Heart right ventricle (tissue), 16 donors: ENCODE data around the gene LCE1E. TPM values are rescaled to one million over a fixed set of nuclear protein-coding genes. Genes with fewer than 3 reads are reported as not detected.

Source experiments
- ATAC-seq, 8 donors: fragments of 200-7000 bp; cut with Tn5 transposase; one replicate each; pipeline ENCODE4 v1.9.1; 2020; ENCODE audit warnings: mild to moderate bottlenecking in 8 of 8, moderate library complexity in 8 of 8, moderate number of reproducible peaks in 1 of 8
- DNase-seq, 2 donors: peaks; one replicate each; pipeline ENCODE4 v3.0.0-alpha.2; 2020
- H3K27ac ChIP-seq, 10 donors: fragments of 200-600 bp; sonication (generic) in 2 of 10; one replicate each; pipeline versions ENCODE4 v1.5.0 to v1.8.0; 2020 to 2022; ENCODE audit warnings: mild to moderate bottlenecking in 3 of 10
- H3K27me3 ChIP-seq, 7 donors: fragments of 200-600 bp; one replicate each; pipeline ENCODE4 v1.8.0; 2021 to 2022; ENCODE audit warnings: mild to moderate bottlenecking in 2 of 7
- H3K36me3 ChIP-seq, 9 donors: fragments of 200-600 bp; sonication (generic) in 1 of 9; one replicate each; pipeline versions ENCODE4 v1.5.0 to v1.8.0; 2020 to 2022; ENCODE audit warnings: mild to moderate bottlenecking in 2 of 9
- H3K4me1 ChIP-seq, 9 donors: fragments of 200-600 bp; sonication (generic) in 1 of 9; one replicate each; pipeline versions ENCODE4 v1.5.0 to v1.8.0; 2020 to 2022; ENCODE audit warnings: mild to moderate bottlenecking in 4 of 9
- H3K4me3 ChIP-seq, 10 donors: fragments of 200-600 bp; sonication (generic) in 2 of 10; one replicate each; pipeline versions ENCODE4 v1.5.0 to v1.8.0; 2020 to 2022; ENCODE audit warnings: mild to moderate bottlenecking in 7 of 10, moderate library complexity in 2 of 10
- H3K9me3 ChIP-seq, 11 donors: fragments of 200-600 bp in 10 of 11; sonication (generic) in 2 of 11; one replicate each; pipeline versions ENCODE4 v1.5.0 to v1.8.0; 2013 to 2022; ENCODE audit warnings: mild to moderate bottlenecking in 2 of 11, control low read depth in 1 of 11, moderate library complexity in 1 of 11
- WGBS, 2 donors: extraction: QIAGEN DNeasy Blood & Tissue Kit; methylation state at CpG; one replicate each; pipeline ENCODE4 v1.1.7; 2013; ENCODE audit warnings: inconsistent platforms in 1 of 2; 5-methylcytosine and 5-hydroxymethylcytosine counted together
- intact Hi-C, 10 donors: fragments of 100-400 bp; cut with DNase I; formaldehyde crosslinking; loops; one replicate each; pipeline versions ENCODE4 v1.11.1 to v1.14.2; 2022
- polyA plus RNA-seq, 2 donors: library from polyadenylated mRNA; stranded (reverse); fragments of 200-250 nt; gene quantifications; one replicate each; pipeline ENCODE4 v1.2.3, GENCODE V29; 2013
- total RNA-seq, 10 donors: library from RNA; stranded (reverse); fragmentation: NEBNext Ultra II Directional in 3 of 10; extraction: Animal tissue kit (Norgen Biotek cat#: 25700) in 3 of 10; gene quantifications; one replicate each; pipeline versions ENCODE4 v1.2.1 to v1.2.4, GENCODE V29; 2021 to 2023
- TF ChIP-seq, protein P1 (sequence below), 9 donors: fragments of 200-600 bp; sonication (generic) in 2 of 9; IDR thresholded peaks; one replicate each; pipeline versions ENCODE4 v1.5.0 to v1.8.0; 2021 to 2022; ENCODE audit warnings: antibody characterized with exemption in 9 of 9, mild to moderate bottlenecking in 5 of 9, moderate library complexity in 1 of 9
- donor health status: Arrhythmogenic right ventricular cardiomyopathy.
- donor health status: ischemic (EF 13 %, LVEDD 7.1; RV severe dilation, severe dysfunction).
- donor health status: healthy with polysubstance abuse.
- donor health status: DM: no; HTN: yes; CAD: no.
- donor health status: DM: no; HTN: no; CAD: no.
- donor health status: ischemic (EF 25% LVEDD 6.9; RV normal size, moderate dysfunction).
- donor health status: ischemic (EF 25% LVEDD 5.7; RV mildly dilated, moderate dysfunction).
- donor health status: healthy.
- donor health status: DM: yes; HTN: yes; CAD: no.
- donor health status: Ischemic cardiomyopathy.
- donor health status: ischemic (EF 35%, LVEDD 5.7; RV mildly dilated, moderate dysfunction).
- donor health status: nonischemic (EF 11% LVEDD 7.7; RV severe dilation, severe dysfunction).
- donor health status: DM: yes; HTN: yes; CAD: no.
- donor health status: PGD.
- donor health status: ischemic (EF 29% LVEDD 5.4; RV normal size, mild dysfunction).
- donor health status: nonischemic (EF 23%, LVEDD 6.1; RV moderate dilation, normal function).

Gene LCE1E
- total and polyA plus RNA-seq, 12 donors = not detected

DNA sequence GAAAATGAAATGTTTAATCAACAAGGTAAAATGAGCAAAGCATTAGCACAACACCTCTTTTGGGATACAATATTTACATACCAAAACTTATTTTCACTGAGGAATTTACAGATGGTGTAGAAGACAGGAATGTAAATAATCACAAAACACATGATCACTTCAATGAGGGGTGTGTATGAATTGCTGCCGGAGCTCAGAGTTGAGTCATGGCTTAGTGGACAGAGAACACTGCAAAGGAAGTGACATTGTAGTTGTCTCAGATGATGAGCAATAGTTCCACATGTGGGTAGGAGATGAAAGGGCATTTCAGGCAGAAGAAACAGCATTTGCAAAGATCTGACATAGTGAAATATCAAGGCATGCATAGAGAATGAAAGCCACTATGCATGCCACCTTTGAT lies 33.8 kb upstream of the LCE1E start:
- no peak overlapping the region for H3K27ac ChIP-seq
- DNase-seq (no peak), ATAC-seq (no peak)
- H3K4me3 ChIP-seq = no peak overlapping the region
- intact Hi-C loops = no loop called here
- 61 to 71% methylated on average over 1 of the region's 1 CpG for WGBS, 2 donors
- peaks cover 0 to 29% (median 12%) of the 10 kb centered on the region in 7 donors for H3K27me3 ChIP-seq
- no peaks in the 10 kb centered on the region for H3K4me1 ChIP-seq
- H3K9me3 ChIP-seq = no peaks in the 10 kb centered on the region
- TF ChIP-seq, protein P1, sequence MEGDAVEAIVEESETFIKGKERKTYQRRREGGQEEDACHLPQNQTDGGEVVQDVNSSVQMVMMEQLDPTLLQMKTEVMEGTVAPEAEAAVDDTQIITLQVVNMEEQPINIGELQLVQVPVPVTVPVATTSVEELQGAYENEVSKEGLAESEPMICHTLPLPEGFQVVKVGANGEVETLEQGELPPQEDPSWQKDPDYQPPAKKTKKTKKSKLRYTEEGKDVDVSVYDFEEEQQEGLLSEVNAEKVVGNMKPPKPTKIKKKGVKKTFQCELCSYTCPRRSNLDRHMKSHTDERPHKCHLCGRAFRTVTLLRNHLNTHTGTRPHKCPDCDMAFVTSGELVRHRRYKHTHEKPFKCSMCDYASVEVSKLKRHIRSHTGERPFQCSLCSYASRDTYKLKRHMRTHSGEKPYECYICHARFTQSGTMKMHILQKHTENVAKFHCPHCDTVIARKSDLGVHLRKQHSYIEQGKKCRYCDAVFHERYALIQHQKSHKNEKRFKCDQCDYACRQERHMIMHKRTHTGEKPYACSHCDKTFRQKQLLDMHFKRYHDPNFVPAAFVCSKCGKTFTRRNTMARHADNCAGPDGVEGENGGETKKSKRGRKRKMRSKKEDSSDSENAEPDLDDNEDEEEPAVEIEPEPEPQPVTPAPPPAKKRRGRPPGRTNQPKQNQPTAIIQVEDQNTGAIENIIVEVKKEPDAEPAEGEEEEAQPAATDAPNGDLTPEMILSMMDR (IDR thresholded peaks at IDR 0.05) = no peak
- H3K36me3 ChIP-seq = no peaks in the 10 kb centered on the region

DNA sequence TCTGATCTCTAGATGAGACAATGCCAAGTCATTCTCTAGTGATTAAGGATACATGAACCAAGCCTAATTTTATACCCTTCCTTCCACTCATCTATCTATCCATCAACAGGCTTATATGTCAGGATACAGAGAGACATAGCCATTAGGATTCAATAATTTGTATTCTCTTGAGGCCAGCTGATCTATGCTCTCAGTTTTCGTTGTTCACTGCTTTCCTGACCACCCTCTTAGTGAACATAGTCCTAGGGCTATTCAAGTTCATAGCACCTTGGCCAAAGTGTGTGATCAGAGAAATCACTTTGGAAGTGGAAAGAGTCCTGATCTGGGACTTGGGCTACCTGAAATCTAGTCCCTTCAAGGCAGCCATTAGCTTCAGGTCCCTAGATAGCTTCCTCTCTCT lies 32.5 kb upstream of the LCE1E start:
- intact Hi-C loops = no loop called here
- no peaks in the 10 kb centered on the region for H3K36me3 ChIP-seq
- TF ChIP-seq, protein P1 (IDR thresholded peaks at IDR 0.05) = no peak
- H3K27me3 ChIP-seq = peaks cover 0 to 29% (median 12%) of the 10 kb centered on the region in 7 donors
- no peak overlapping the region for H3K27ac ChIP-seq
- no peak overlapping the region for H3K4me3 ChIP-seq
- no peaks in the 10 kb centered on the region for H3K9me3 ChIP-seq
- H3K4me1 ChIP-seq = no peaks in the 10 kb centered on the region
- ATAC-seq (no peak), DNase-seq (no peak)
- WGBS, 2 donors = 19 to 25% methylated on average over 1 of the region's 1 CpG

DNA sequence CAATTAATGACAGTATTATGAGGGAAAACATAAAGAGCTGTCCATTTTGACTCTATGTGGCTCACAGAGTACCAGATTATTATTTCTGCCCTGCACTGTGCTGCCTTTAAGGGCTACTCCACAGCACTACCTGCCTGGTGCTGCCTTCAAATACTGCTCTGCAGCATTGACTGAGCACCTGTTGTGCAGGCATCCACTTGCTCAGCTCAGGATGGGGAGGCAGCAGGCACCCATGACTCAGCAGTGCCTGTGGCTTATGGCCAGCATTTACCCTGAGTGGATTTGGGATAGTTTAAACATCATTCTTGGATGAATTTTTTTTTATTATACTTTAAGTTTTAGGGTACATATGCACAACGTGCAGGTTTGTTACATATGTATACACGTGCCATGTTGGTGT lies 29.2 kb upstream of the LCE1E start:
- ATAC-seq (no peak), DNase-seq (no peak)
- Histone ChIP-seq H3K4me3 (no peak overlapping the region), H3K36me3 (no peaks in the 10 kb centered on the region), H3K9me3 (no peaks in the 10 kb centered on the region), H3K27me3 (peaks cover 0 to 10% (median 3%) of the 10 kb centered on the region in 7 donors), H3K4me1 (no peaks in the 10 kb centered on the region), H3K27ac (no peak overlapping the region)
- intact Hi-C loops = no loop called here
- WGBS, 2 donors = 63 to 77% methylated on average over 2 of the region's 2 CpGs
- TF ChIP-seq, protein P1 (IDR thresholded peaks at IDR 0.05) = no peak

DNA sequence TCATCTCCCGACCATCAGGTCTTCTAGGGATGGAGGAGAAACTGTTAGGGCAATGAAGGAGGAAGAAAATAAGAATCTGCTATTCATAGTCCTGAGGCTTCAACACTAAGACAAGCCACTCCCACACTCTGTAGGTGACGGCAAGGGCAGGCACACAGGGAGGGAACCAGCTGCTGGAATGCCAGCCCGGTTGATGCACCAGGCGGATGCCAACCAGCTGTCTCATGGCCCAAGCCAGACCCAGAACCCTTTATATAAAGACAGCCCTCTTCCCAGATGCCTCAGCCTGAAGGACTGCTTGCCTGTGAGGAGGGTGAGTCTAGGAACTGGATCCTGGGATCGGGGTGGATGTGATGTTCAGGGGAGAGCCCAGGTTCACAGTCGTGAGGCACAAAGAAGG lies 28.3 kb upstream of the LCE1E start, which contains the start of gene KPRP:
Gene KPRP (plus strand): TSS at position 279 of the 400 bp plus-strand sequence. CDS start 1,564 bp downstream, outside the sequence.
- DNase-seq (no peak), ATAC-seq (no peak)
- H3K27me3 ChIP-seq = peaks cover 0 to 6% (median 3%) of the 10 kb centered on the region in 7 donors
- 65 to 68% methylated on average over 6 of the region's 6 CpGs for WGBS, 2 donors
- H3K4me3 ChIP-seq = no peak within 1 kb of the TSS
- intact Hi-C loops = no loop called here
- H3K9me3 ChIP-seq = no peaks in the 10 kb centered on the region
- TF ChIP-seq, protein P1 (IDR thresholded peaks at IDR 0.05) = no peak
- H3K27ac ChIP-seq = no peak within 1 kb of the TSS
- H3K36me3 ChIP-seq = no peaks in the 10 kb centered on the region
- no peaks in the 10 kb centered on the region for H3K4me1 ChIP-seq
